Cardiac fibroblast (primary cell): ENCODE data around the gene ISX.
"Not testable (repeated sequence)": the region's sequence is repeated elsewhere in the genome, so short reads cannot be mapped to it uniquely, and the experiment has no call there.

ENCODE experiments used
- DNase-seq, 2 donors: peaks; one replicate each; pipeline versions ENCODE4 v3.0.0 to v3.0.0-alpha.2; 2010; ENCODE audit warnings: low read depth in 2 of 2
- H3K4me3 ChIP-seq, 2 donors: replicated peaks in 1 of 2; 1 replicate in 1 of 2; 2 replicates in 1 of 2; pipeline ENCODE4 v1.5.1; 2011; ENCODE audit warnings: low read depth in 2 of 2, low read length in 2 of 2, mild to moderate bottlenecking in 2 of 2, moderate library complexity in 1 of 2
- CTCF ChIP-seq: IDR thresholded peaks from one replicate; pipeline ENCODE4 v1.5.1; 2011; ENCODE audit warnings: low read depth, mild to moderate bottlenecking, low read length, inconsistent platforms

ISX gene

GRCh38 chr22:35024364-35024692 lies 41.6 kb upstream of the ISX start:
- no peak for TF ChIP-seq CTCF
- no peak overlapping the region for H3K4me3 ChIP-seq
- DNase-seq, result no peak

DNA sequence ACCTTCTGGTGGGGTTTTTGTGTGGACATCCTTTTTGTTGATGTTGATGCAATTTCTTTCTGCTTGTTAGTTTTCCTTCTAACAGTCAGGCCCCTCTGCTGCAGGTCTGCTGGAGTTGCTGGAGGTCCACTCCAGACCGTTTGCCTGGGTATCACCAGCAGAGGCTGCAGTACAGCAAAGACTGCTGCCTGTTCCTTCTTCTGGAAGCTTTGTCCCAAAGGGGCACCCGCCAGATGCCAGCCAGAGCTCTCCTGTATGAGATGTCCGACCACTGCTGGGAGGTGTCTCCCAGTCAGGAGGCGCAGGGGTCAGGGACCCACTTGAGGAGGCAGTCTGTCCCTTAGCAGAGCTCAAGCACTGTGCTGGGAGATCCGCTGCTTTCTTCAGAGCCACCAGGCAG lies 35.8 kb upstream of the ISX start:
- not testable (repeated sequence) for DNase-seq, H3K4me3 ChIP-seq

- no peak for DNase-seq
- TF ChIP-seq CTCF, result no peak
- H3K4me3 ChIP-seq, result no peak overlapping the region
Measured at GRCh38 chr22:35032571-35032970, 33.4 kb upstream of the ISX start.

DNA sequence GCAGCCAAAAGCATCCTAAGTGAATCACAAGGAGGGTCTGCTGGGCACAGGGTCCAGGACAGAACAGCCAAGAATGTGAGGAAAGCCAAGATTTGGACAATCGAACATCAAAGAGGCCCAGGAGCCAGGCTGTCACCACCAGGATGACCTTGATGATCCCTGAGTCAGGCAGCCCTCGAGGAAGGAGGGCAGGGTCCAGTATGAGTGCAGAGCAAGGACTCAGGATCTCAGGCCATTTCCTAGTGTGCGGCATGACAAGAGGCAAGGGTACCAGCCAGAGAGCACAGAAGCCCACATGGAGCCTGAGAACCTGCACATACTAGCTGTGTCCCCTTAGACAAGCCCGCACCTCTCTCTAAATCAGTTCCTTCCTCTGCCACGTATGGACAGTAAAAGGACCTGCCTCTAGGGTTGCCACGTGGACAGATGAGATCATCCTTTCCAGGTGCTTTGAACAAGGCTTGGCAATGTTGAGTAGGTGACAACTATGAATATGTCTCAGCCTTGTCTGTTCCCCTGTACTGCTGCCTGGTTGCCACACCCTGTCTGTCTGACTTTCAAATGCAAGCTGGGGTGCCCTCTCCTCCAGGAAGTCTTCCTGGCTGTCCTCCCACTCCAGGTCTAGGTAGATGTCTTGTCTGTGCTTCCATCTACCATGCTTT lies 32.2 kb upstream of the ISX start:
- H3K4me3 ChIP-seq, result no peak overlapping the region
- DNase-seq, result no peak
- no peak for TF ChIP-seq CTCF

- no peak for DNase-seq
- no peak overlapping the region for H3K4me3 ChIP-seq
- no peak for TF ChIP-seq CTCF
Measured at GRCh38 chr22:35034963-35035362, 31.0 kb upstream of the ISX start.

- TF ChIP-seq CTCF, result no peak
- no peak for DNase-seq
- H3K4me3 ChIP-seq, result no peak overlapping the region
Measured at GRCh38 chr22:35037089-35037488, 28.9 kb upstream of the ISX start.

DNA sequence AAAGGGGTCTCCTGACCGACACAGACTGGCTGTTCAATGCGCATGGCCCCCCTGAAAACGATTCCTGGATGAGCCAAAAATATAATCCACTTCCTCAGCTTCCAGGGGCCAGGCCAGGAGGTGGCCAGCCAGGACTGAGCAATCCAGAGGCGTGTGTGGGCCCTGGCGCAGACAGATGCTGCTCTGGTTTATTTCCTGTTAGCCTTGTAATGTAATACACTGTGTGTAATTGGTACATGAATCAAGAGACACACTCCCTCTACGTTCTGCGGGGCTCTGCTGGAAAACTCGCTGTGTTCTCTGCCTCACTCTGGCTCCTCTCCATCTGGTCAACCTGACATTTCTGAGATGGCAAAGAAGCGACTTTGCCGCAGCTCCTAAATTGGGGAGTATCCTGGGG lies 26.3 kb upstream of the ISX start:
- TF ChIP-seq CTCF, result no peak
- H3K4me3 ChIP-seq, result no peak overlapping the region
- DNase-seq, result no peak
